Measurements from ENCODE around the gene RELL2.

RELL2 gene

GRCh38 chr5:141650851-141651727, 14.3 kb downstream of the RELL2 start, which contains the start of gene FCHSD1:
Gene FCHSD1 (minus strand): TSS chr5:141651418. CDS start chr5:141651368, 50 bp downstream.
- peak; percentile 73 to 79 for DNase-seq

DNA sequence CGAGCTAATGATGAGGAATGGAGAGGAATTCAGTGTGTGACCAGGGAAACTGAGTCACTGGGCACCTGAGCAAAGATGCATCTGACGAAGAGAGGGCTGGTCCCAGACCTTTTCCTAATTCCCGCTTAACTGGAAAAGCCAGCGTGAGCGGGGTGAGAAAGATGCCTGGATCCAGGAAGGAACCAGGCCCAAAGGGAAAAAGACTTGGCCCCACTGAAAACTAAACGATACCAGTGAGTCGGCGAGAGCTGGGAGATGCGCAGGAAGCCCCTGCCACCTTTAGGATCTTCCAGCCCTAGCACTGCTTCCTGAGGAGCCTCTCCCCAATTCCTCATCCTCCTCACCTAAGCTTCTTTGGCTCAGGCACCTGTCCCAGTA, 14.9 kb downstream of the RELL2 start:
- no peak for DNase-seq

DNA sequence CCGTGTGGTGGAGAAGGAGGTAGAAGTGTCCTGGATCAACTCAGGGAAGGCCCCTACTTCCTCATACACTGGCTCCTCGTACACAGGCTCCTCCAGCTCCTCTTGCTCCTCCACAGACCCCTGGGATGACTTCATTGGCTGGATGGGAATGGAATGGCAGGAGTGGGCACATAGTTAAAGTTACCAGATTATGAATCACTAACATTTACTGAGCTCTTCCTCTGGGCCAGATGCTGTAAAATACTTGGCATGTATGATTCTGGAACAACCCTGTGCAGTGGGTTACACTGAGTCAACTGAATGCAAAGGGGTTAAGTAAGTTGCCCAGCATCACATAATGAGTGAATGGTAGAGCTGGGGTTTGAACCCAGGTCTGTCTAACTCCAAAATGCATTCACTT, 17.5 kb downstream of the RELL2 start:
- no peak for DNase-seq

DNA sequence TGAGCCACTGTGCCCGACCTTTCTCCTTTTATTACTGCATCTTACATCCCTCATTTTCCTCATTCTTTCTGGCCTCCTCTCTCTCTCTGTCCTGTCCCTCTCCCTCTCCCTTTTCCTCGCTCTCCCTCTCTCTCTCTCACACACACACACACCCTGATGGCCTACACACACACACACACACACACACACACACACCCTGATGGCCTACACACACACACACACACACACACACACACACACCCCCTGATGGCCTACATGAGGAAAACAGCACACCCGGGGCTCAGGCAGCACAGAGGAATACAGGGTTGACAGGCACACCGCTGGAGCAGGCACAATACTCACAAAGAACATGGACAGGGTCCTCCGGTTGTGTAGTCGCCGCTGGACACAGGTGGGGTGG, 18.2 kb downstream of the RELL2 start:
- DNase-seq, result no peak

- no peak for DNase-seq
Measured at GRCh38 chr5:141656396-141656795, 19.6 kb downstream of the RELL2 start.

DNA sequence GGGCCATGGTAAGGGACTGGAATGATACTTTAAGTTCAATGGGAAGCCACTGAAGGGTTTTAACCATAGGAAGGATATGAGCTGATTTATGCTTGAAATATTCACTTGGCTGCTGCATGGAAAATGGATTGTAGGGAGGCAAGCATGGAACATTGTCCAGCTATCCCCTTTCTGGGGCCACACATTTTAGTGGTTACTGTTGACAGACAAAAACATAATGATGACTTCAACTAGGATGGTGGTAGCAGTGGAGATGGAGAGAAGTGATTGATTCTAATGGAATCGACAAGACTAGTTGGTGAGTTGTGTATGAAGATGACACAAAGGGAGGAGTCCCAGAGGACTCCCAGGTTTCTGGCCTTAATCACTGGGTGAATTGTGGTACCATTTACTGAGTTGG, 20.6 kb downstream of the RELL2 start:
- no peak for DNase-seq

- no peak for DNase-seq
Measured at GRCh38 chr5:141657937-141658545, 21.2 kb downstream of the RELL2 start.

DNA sequence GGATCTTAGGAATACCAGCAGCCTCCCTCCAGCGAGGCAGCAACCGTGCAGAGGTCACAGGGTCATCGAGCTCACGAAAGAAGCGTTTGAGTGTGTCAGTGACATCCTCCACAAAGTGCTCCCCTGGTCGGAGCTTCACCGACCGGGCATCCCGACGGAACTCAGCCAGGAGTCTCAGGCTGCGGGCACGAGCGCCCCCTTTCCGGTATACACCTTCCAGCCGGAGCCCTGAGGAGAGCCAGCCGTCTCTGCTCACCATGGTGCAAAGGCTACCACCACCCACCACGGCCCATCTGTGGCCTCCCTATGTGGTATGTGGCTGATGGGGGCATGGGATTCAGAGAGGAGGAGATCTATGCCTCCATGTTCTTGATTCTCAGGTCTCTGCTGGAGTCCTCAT, 25.2 kb downstream of the RELL2 start:
- no peak for DNase-seq

DNA sequence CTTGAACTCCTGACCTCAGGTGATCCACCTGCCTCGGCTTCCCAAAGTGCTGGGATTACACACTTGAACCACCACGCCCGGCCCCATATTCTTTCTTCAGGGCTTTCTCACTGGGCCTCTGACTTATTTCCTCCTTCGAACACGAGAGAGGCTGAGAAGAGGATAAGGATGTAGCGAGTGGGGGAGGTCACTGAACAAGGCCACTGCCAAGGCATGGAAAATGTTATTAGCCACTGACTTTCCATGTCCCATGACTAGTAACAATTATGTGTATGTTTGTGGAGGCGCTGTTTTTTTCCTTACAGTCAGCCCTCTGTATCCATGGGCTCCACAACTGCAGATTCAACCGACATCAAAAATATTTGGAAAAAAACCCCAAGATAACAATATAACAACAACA, 26.7 kb downstream of the RELL2 start:
- no peak for DNase-seq

GRCh38 chr5:141664733-141665461, 28.1 kb downstream of the RELL2 start:
- peak; percentile 56 to 74 for DNase-seq

GRCh38 chr5:141665995-141666940, 29.5 kb downstream of the RELL2 start:
- no peak for DNase-seq

GRCh38 chr5:141668601-141669265, 31.9 kb downstream of the RELL2 start:
- DNase-seq, result no peak

GRCh38 chr5:141669520-141669919, 32.7 kb downstream of the RELL2 start:
- no peak for DNase-seq

- no peak for DNase-seq
Measured at GRCh38 chr5:141672071-141672840, 35.5 kb downstream of the RELL2 start.

- DNase-seq, result no peak
Measured at GRCh38 chr5:141672841-141673813, 36.3 kb downstream of the RELL2 start.

- DNase-seq, result no peak
Measured at GRCh38 chr5:141674747-141675146, 38.0 kb downstream of the RELL2 start.

DNA sequence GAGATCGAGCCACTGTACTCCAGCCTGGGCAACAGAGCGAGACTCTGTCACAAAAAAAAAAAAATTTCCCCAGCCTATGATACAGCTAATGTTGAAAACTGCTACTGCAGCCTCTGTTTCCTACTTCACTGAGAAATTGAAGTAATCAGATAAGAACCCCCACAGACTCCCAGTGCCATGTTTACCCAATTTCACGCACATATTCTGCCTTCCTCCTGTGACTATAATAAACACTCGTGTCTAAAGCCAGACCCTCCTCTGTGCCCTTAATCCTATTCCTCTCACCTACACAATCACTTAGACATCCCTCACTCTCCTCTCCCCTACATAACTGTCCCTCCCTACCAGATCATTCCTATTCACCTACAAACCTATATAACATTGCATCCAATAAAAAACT, 38.9 kb downstream of the RELL2 start:
- DNase-seq, result no peak

DNA sequence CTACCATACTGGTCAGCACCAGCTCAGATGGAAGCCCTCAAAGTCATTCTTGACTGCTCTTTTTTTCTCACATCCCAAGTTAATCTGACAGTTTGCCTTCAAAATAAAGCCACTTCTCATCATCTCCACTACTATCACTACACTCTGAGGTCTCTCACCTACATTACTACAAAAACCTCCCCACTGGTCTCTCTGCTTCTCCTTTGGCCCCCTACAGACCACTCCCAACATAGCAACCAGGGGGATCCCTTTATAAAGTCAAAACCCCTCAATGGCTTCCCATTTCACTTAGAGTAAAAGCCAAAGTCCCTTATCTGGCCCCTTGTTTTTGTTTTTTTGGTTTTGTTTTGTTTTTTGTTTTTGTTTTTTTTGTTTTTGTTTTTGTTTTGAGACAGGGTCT, 40.6 kb downstream of the RELL2 start:
- DNase-seq, result no peak

- no peak for DNase-seq
Measured at GRCh38 chr5:141680178-141680577, 43.4 kb downstream of the RELL2 start.

- DNase-seq, result no peak
Measured at GRCh38 chr5:141680751-141681201, 44.0 kb downstream of the RELL2 start.
